OCI-LY7 (cell line): ENCODE measurements around the gene UAP1L1. TPM values are rescaled to one million over a fixed set of nuclear protein-coding genes. Genes with fewer than 3 reads are reported as not detected.

ENCODE experiments used
- BruUV-seq: library from RNA; stranded (reverse); fragments of 400-500 nt; replicated peaks from 2 replicates; lab custom pipeline; 2021; lab: Mats Ljungman, UMichigan
- CTCF ChIA-PET: fragments of 300-600 bp; sonication (Branson Sonifier 250); formaldehyde crosslinking; loops from one replicate; lab custom pipeline; 2022; ENCODE audit warnings: antibody characterized with exemption; ENCODE audit not compliant: unreplicated experiment; lab: Charles Lee
- POLR2A ChIA-PET: fragments of 300-600 bp; sonication (Branson Sonifier 250); formaldehyde crosslinking; loops from one replicate; lab custom pipeline; 2022; ENCODE audit warnings: antibody characterized with exemption; lab: Charles Lee
- DNase-seq: peaks from one replicate; pipeline ENCODE4 v3.0.0-alpha.2; 2015; ENCODE audit warnings: low spot score
- H2AFZ ChIP-seq: fragments of 200-600 bp; sonication (generic), shearing (Covaris generic); 2 replicates; pipeline ENCODE4 v1.6.1; 2014; ENCODE audit warnings: mild to moderate bottlenecking, antibody characterized with exemption, low read length, moderate library complexity
- H3K27ac ChIP-seq: fragments of 200-600 bp; sonication (generic); 2 replicates; pipeline ENCODE4 v1.5.1; 2014; ENCODE audit warnings: mixed run types, low read depth, mild to moderate bottlenecking, moderate library complexity, low read length, inconsistent platforms; ENCODE audit not compliant: poor library complexity, severe bottlenecking
- H3K36me3 ChIP-seq: fragments of 200-600 bp; sonication (generic); 2 replicates; pipeline ENCODE4 v1.6.1; 2014; ENCODE audit warnings: mild to moderate bottlenecking, antibody characterized with exemption, low read length, moderate library complexity, mixed read lengths; ENCODE audit not compliant: insufficient read depth
- H3K4me1 ChIP-seq: fragments of 200-600 bp; sonication (generic); 2 replicates; pipeline ENCODE4 v1.5.1; 2014; ENCODE audit warnings: mild to moderate bottlenecking, low read length; ENCODE audit not compliant: insufficient read depth, poor library complexity, severe bottlenecking
- H3K4me2 ChIP-seq: fragments of 200-600 bp; sonication (generic); 2 replicates; pipeline ENCODE4 v1.6.1; 2014; ENCODE audit warnings: mild to moderate bottlenecking, low read length
- H3K4me3 ChIP-seq: fragments of 200-600 bp; sonication (generic); 2 replicates; pipeline ENCODE4 v1.5.1; 2014; ENCODE audit warnings: mild to moderate bottlenecking, low read depth, low read length; ENCODE audit not compliant: poor library complexity, severe bottlenecking
- H3K79me2 ChIP-seq: fragments of 200-600 bp; sonication (generic); 2 replicates; pipeline ENCODE4 v1.6.1; 2016; ENCODE audit warnings: low read depth, mild to moderate bottlenecking, low read length, moderate library complexity, mixed read lengths; ENCODE audit not compliant: insufficient read depth
- H3K9me2 ChIP-seq: fragments of 200-600 bp; sonication (generic); 2 replicates; pipeline ENCODE4 v1.6.1; 2016; ENCODE audit warnings: mild to moderate bottlenecking, low read length, mixed read lengths; ENCODE audit not compliant: insufficient read depth
- H3K9me3 ChIP-seq: fragments of 200-600 bp; sonication (generic); 2 replicates; pipeline ENCODE4 v1.6.1; 2014; ENCODE audit warnings: mild to moderate bottlenecking, mixed run types, low read length, mixed read lengths
- H4K20me1 ChIP-seq: fragments of 200-600 bp; sonication (generic); 2 replicates; pipeline ENCODE4 v1.6.1; 2014; ENCODE audit warnings: mild to moderate bottlenecking, antibody characterized with exemption, low read length, moderate library complexity, mixed read lengths; ENCODE audit not compliant: insufficient read depth
- CTCF ChIP-seq: fragments of 200-600 bp; sonication (generic); conservative IDR thresholded peaks from 2 replicates; pipeline ENCODE4 v1.5.1; 2014; ENCODE audit warnings: mild to moderate bottlenecking, antibody characterized with exemption, low read length, moderate library complexity, mixed read lengths
- EZH2phosphoT487 ChIP-seq: fragments of 200-600 bp; sonication (generic); IDR thresholded peaks from 2 replicates; pipeline ENCODE4 v1.6.1; 2018; ENCODE audit warnings: low read depth, borderline replicate concordance, mild to moderate bottlenecking, mixed run types, antibody characterized with exemption, low read length, moderate library complexity, mixed read lengths
- intact Hi-C: fragments of 100-400 bp; cut with micrococcal nuclease; formaldehyde crosslinking; loops from one replicate; pipeline ENCODE4 v1.10.0; 2022; ENCODE audit not compliant: unreplicated experiment
- total RNA-seq, 2 experiments: library from RNA; depleted of rRNA in 1 of 2; stranded (reverse); fragments of >200 nt in 1 of 2; shearing (Covaris generic) in 1 of 2; gene quantifications; 2 replicates each; pipeline ENCODE4 v1.2.3, GENCODE V29; 2014 to 2022

The UAP1L1 gene
- total RNA-seq, 2 experiments from 2014 or later: 5.7 to 16.7 TPM

GRCh38 chr9:137042751-137043727, 34.3 kb upstream of the UAP1L1 start:
- POLR2A ChIA-PET: no interaction called here
- Histone ChIP-seq H3K4me2 (no peak overlapping the region), H3K36me3 (no peaks in the 10 kb centered on the region), H3K9me3 (no peaks in the 10 kb centered on the region), H3K4me1 (peaks cover 4% of the 10 kb centered on the region), H3K4me3 (no peak overlapping the region), H3K79me2 (no peaks in the 10 kb centered on the region), H3K27ac (no peak overlapping the region), H4K20me1 (0 out of 2 replicates have a peak, but pooled peaks cover 3% of the 10 kb centered on the region), H2AFZ (no peak overlapping the region), H3K9me2 (no peaks in the 10 kb centered on the region)
- CTCF ChIA-PET: interaction anchor here (1.1 kb wide), 1 partner anchor 7 kb away, joined by 3 read pairs; no protein-coding TSS in a partner anchor
- DNase-seq: no peak
- intact Hi-C loops: no loop called here
- no peak for TF ChIP-seq CTCF
- no peak for TF ChIP-seq EZH2phosphoT487
- no TSS peak for BruUV-seq

GRCh38 chr9:137044037-137044436, 33.3 kb upstream of the UAP1L1 start:
- Histone ChIP-seq H2AFZ (no peak overlapping the region), H3K9me2 (no peaks in the 10 kb centered on the region), H3K9me3 (no peaks in the 10 kb centered on the region), H4K20me1 (0 out of 2 replicates have a peak, but pooled peaks cover 3% of the 10 kb centered on the region), H3K27ac (no peak overlapping the region), H3K79me2 (no peaks in the 10 kb centered on the region), H3K4me2 (no peak overlapping the region), H3K4me3 (no peak overlapping the region), H3K4me1 (peaks cover 4% of the 10 kb centered on the region), H3K36me3 (no peaks in the 10 kb centered on the region)
- no peak for DNase-seq
- TF ChIP-seq CTCF (no peak), EZH2phosphoT487 (no peak)
- BruUV-seq: no TSS peak
- POLR2A ChIA-PET: no interaction called here
- intact Hi-C loops: no loop called here
- CTCF ChIA-PET: interaction anchor here (1.1 kb wide), 1 partner anchor 8 kb away, joined by 3 read pairs; no protein-coding TSS in a partner anchor
